BLaER1 (cell line): ENCODE measurements around the gene INSR.
A peak's percentile ranks its signal among the peaks of the same experiment; 100 is the strongest.

Experiments used
- H3K27ac ChIP-seq: shearing (Covaris generic); formaldehyde crosslinking; 2 replicates; pipeline ENCODE4 v1.8.1; 2022
- H3K27me3 ChIP-seq: shearing (Covaris generic); formaldehyde crosslinking; 2 replicates; pipeline ENCODE4 v1.8.1; 2022
- H3K36me3 ChIP-seq: shearing (Covaris generic); formaldehyde crosslinking; 2 replicates; pipeline ENCODE4 v1.8.1; 2022
- H3K4me1 ChIP-seq: shearing (Covaris generic); formaldehyde crosslinking; 2 replicates; pipeline ENCODE4 v1.8.1; 2022
- H3K4me2 ChIP-seq: shearing (Covaris generic); formaldehyde crosslinking; 2 replicates; pipeline ENCODE4 v1.8.1; 2022
- H3K4me3 ChIP-seq: shearing (Covaris generic); formaldehyde crosslinking; 2 replicates; pipeline ENCODE4 v1.8.1; 2022
- H3K9ac ChIP-seq: shearing (Covaris generic); formaldehyde crosslinking; 2 replicates; pipeline ENCODE4 v1.8.1; 2022
- H3K9me3 ChIP-seq: shearing (Covaris generic); formaldehyde crosslinking; 2 replicates; pipeline ENCODE4 v1.8.1; 2022
- H4K20me1 ChIP-seq: shearing (Covaris generic); formaldehyde crosslinking; 2 replicates; pipeline ENCODE4 v1.8.1; 2022
- Cebpa-rat ChIP-seq: shearing (Covaris generic); IDR thresholded peaks from 2 replicates; pipeline ENCODE4 v1.8.1; 2022

Gene INSR

DNA sequence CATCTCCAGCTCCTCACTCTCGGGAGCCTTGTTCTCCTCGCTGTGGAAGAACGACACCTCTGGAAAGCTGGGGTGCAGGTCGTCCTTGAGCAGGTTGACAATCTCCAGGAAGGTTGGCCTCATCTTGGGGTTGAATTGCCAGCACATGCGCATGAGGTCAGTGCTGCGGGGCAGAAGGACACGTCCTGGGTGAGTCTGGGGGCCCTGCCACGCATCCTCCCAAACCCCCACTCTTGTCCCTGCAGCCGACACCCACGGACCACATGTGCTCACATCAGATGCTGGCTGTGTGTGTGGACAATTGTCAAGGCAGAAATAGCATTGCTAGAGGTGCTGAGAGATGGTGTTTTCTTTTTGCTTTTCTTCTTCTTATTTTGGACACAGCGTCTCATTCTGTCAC is 177.0 kb downstream of the INSR start:
- Histone ChIP-seq H3K27me3 (no peaks in the 10 kb centered on the region), H3K4me1 (no peaks in the 10 kb centered on the region), H3K9me3 (peaks cover 13% of the 10 kb centered on the region), H3K36me3 (peaks cover 94% of the 10 kb centered on the region), H3K4me3 (no peak overlapping the region), H3K27ac (no peak overlapping the region), H3K9ac (no peak overlapping the region), H3K4me2 (no peak overlapping the region), H4K20me1 (peaks cover 50% of the 10 kb centered on the region)
- no peak for TF ChIP-seq Cebpa-rat

DNA sequence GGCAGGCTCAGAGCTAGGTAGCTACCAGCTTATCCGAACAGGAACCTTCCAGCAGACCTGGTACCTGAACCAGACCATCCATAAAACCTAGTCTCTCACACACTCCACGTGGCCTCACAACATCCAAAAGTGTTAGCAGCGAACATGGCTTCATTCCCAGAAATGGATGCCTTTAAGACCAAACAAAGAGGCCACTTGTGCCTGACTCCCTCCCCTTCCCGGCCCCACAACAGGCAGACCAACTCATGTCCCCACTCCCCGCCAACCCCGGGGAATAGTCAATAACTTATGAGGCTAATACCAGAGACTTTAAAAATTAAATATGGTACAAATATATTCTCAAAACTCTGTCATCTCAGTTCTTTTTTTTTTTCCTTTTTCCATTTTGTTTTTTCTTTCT is 178.5 kb downstream of the INSR start:
- H3K4me3 ChIP-seq = no peak overlapping the region
- H3K9ac ChIP-seq = no peak overlapping the region
- no peak overlapping the region for H3K27ac ChIP-seq
- no peaks in the 10 kb centered on the region for H3K4me1 ChIP-seq
- no peaks in the 10 kb centered on the region for H3K27me3 ChIP-seq
- H4K20me1 ChIP-seq = peaks cover 48% of the 10 kb centered on the region
- peaks cover 79% of the 10 kb centered on the region for H3K36me3 ChIP-seq
- H3K4me2 ChIP-seq = no peak overlapping the region
- peaks cover 13% of the 10 kb centered on the region for H3K9me3 ChIP-seq
- no peak for TF ChIP-seq Cebpa-rat

DNA sequence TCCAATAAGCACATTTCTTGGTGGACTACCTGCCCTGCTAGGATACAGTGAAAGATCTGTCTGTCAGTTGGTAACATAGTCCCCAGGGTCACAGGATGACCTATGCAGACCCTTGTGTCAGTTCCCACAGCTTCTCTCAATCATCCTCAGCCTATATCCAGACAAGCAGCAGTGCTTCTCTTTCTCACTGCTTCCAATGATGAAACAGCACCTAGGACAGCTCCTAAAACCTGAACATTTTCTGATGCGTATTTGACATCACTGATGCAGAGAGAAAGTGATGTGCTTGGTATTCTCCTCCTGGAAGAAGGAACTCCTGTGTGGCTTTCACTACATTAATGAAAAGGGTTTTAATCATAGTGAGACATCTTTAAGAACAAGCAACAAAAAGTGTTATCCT is 181.0 kb downstream of the INSR start:
- Histone ChIP-seq H4K20me1 (peaks cover 31% of the 10 kb centered on the region), H3K27me3 (no peaks in the 10 kb centered on the region), H3K9me3 (peaks cover 16% of the 10 kb centered on the region), H3K4me3 (no peak overlapping the region), H3K27ac (no peak overlapping the region), H3K4me2 (no peak overlapping the region), H3K9ac (no peak overlapping the region), H3K4me1 (no peaks in the 10 kb centered on the region), H3K36me3 (peaks cover 54% of the 10 kb centered on the region)
- no peak for TF ChIP-seq Cebpa-rat

DNA sequence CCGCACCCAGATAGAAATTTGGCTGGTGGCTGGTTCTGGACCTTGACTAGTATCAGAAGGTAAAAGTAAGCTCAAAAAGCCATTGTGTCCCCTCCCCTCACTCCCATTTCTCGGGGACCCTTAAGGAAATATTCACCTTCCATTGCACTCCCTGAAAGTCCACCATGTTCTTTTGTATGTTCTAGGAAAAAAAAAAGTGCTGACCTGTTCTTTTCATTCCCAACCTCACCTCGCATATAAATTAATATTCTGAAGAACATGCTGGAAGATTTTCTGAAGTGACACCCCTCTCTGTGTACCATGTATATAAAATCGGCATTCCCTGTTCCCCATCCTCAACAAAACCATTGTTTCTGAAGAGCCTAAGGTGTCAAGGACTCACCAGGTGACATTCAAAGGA is 181.5 kb downstream of the INSR start:
- no peak overlapping the region for H3K27ac ChIP-seq
- peaks cover 28% of the 10 kb centered on the region for H4K20me1 ChIP-seq
- peaks cover 16% of the 10 kb centered on the region for H3K9me3 ChIP-seq
- H3K4me1 ChIP-seq = no peaks in the 10 kb centered on the region
- H3K4me2 ChIP-seq = no peak overlapping the region
- H3K36me3 ChIP-seq = peaks cover 48% of the 10 kb centered on the region
- H3K9ac ChIP-seq = no peak overlapping the region
- no peak for TF ChIP-seq Cebpa-rat
- H3K27me3 ChIP-seq = no peaks in the 10 kb centered on the region
- H3K4me3 ChIP-seq = no peak overlapping the region

DNA sequence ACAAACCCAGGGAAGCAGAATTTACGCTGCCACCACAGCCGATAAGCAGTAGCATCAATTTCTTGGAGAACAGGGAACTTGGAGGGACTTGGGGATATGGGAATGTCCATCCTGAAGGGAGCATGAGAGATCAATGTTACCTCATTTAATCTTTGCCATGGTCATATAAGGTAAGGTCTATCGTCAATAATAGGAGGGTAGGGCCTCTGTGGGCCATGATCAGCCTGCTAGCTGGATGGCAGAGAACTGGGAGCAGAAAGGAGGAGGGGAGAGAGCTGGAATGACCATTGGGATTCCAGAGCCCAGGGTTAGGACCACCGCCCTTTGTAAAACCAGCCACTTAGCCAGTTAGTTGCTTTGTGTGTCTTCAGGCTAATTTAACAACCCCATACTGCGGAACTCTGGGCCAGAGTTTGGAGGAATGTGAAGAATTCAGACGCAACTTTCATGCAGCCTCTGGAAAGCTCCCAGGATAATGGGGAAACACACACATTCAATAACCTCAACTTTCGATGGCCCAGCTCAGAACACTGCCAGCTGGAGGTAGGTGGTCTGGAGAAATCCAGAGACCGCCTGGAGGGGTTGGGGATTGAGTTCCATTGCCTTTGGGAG is 184.4 kb downstream of the INSR start:
- Histone ChIP-seq H3K4me1 (peaks cover 2% of the 10 kb centered on the region; the same call in 1 of the 2 replicates), H3K27me3 (no peaks in the 10 kb centered on the region), H3K4me3 (no peak overlapping the region), H3K36me3 (peaks cover 19% of the 10 kb centered on the region), H3K27ac (no peak overlapping the region), H3K9ac (no peak overlapping the region), H4K20me1 (peaks cover 26% of the 10 kb centered on the region), H3K9me3 (peaks cover 14% of the 10 kb centered on the region), H3K4me2 (no peak overlapping the region)
- no peak for TF ChIP-seq Cebpa-rat

DNA sequence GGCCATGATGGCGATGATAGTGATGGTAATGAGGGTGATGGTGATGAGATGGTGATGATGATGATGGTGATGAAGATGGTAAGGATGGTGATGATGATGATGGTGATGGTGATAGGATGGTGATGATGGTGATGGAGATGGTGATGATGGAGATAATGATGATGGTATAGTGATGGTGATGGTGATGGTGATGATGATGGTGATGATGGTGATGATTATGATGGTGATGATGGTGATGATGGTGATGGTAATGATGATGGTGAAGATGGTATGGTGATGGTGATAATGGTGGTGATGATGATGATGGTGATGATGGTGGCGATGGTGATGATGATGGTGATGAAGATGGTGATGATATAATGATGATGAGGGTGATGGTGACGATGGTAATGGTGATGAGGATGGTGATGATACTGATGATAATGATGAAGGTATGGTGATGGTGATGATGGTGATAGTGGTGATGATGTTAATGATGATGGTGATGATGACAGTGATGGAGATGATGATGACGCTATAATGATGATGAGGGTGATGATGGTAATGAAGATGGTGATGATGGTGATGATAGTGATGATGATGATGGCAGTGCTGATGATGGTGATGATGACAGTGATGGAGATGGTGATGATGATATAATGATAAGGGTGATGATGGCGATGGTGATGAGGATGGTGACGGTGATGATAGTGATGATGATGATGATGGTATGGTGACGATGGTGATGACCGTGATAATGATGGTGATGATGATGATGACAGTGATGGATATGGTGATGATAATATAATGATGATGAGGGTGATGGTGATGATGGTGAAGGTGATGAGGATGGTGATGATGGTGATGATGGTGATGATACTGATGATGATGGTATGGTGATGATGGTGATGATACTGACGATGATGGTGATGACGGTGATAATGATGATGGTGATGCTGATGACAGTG is 187.2 kb downstream of the INSR start:
- Histone ChIP-seq H3K27ac (no peak overlapping the region), H3K4me2 (no peak overlapping the region), H3K9me3 (0 out of 2 replicates have a peak, but pooled peaks cover 3% of the 10 kb centered on the region), H3K4me1 (peaks cover 8% of the 10 kb centered on the region), H3K36me3 (no peaks in the 10 kb centered on the region), H3K9ac (no peak overlapping the region), H3K4me3 (no peak overlapping the region), H3K27me3 (no peaks in the 10 kb centered on the region), H4K20me1 (peaks cover 2% of the 10 kb centered on the region; the same call in 1 of the 2 replicates)
- no peak for TF ChIP-seq Cebpa-rat

DNA sequence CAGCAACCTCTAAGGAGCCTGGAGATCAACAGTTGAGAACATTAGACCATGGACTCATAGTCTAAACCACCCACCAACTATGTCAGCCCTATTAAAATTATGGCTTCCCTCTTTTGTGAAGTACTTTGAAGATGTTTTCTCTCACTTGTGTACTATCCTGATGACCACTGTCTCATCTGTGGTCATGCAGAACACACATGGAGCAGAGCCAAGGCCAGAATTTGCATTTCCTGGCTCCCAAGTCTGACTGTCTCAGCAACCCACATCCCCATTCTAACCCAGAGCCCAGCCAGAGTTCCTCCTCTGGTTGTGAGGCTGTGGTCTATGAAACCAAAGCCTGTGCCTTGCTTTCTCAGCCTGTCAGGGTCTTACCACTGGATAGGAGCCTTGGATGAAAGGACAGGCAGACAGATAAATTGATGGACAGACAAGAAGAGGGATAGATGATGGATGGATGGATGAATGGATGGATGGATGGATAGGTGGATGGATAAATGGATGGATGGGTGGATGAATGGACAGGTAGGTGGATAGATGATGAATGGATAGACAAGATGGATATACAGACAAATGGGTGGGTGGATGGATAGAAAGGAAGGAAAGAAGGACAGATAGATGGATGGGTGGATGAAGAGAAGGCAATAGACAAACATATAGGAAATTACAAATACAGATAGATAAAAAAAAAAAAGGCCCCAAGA is 189.3 kb downstream of the INSR start:
- H3K4me3 ChIP-seq = no peak overlapping the region
- H3K9me3 ChIP-seq = 0 out of 2 replicates have a peak, but pooled peaks cover 3% of the 10 kb centered on the region
- TF ChIP-seq Cebpa-rat = no peak
- H3K4me1 ChIP-seq = peaks cover 25% of the 10 kb centered on the region
- H3K9ac ChIP-seq = no peak overlapping the region
- H4K20me1 ChIP-seq = no peaks in the 10 kb centered on the region
- H3K27ac ChIP-seq = no peak overlapping the region
- no peaks in the 10 kb centered on the region for H3K36me3 ChIP-seq
- no peak overlapping the region for H3K4me2 ChIP-seq
- H3K27me3 ChIP-seq = no peaks in the 10 kb centered on the region

DNA sequence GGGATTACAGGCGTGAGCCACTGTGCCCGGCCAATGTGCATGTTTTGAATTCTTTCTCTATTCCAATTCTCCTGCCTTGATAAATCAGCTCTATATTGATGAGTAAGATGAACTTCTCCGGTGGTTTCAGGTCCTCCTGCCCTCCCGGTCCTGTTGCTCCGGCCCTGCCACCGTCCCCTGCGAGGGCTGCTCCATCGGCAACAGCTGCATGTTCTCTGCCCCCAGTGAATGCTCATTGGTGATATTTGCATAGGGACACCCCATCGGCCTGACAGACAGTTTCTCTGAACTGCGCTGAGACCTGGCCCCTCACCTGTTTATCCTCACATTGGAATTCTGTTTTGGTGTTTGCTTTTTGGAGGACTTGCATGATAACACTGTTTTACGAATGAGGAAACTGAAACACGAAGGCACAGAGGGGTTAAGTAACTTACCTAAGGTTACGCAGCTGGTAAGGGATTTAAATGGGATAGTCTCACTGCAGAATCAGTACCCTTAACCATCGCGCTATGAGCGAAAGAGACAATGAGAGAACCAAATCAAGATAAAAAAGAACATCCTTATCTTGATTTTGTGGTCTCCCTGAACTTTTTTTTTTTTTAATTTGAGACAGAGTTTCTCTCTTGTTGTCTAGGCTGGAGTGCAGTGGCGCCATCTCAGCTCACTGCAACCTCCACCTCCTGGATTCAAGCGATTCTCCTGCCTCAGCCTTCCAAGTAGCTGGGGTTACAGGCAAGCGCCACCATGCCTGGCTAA is 192.5 kb downstream of the INSR start:
- H3K27me3 ChIP-seq = no peaks in the 10 kb centered on the region
- no peak for TF ChIP-seq Cebpa-rat
- peak overlapping the region; percentile 43 for H3K4me2 ChIP-seq
- no peak overlapping the region for H3K27ac ChIP-seq
- H3K9me3 ChIP-seq = peaks cover 16% of the 10 kb centered on the region
- 0 out of 2 replicates have a peak overlapping the region, but pooled peaks have one; percentile 22 for H3K9ac ChIP-seq
- H3K4me1 ChIP-seq = peaks cover 33% of the 10 kb centered on the region
- H3K36me3 ChIP-seq = no peaks in the 10 kb centered on the region
- H4K20me1 ChIP-seq = no peaks in the 10 kb centered on the region
- H3K4me3 ChIP-seq = no peak overlapping the region

DNA sequence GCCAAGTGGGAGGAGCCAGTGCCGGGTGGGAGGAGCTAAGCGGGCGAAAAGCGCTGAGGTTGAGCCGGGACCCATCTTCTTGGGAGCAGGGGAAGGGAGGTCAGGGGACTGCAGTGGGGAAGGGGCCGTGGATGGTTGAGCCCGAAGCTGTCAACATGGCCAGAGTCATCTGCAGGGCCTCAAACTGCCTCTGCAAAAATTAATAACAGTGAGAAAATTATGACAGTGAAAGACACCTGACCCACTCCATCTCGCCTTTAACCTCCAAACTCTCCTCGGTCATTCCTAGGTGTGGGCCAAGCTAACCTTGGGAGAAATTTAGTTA is 194.7 kb downstream of the INSR start:
- Histone ChIP-seq H3K4me1 (peaks cover 29% of the 10 kb centered on the region), H3K4me2 (peak overlapping the region; percentile 80), H3K27ac (peak overlapping the region; percentile 94), H4K20me1 (no peaks in the 10 kb centered on the region), H3K9ac (peak overlapping the region; percentile 92), H3K9me3 (peaks cover 37% of the 10 kb centered on the region), H3K4me3 (peak overlapping the region; percentile 73), H3K27me3 (no peaks in the 10 kb centered on the region), H3K36me3 (peaks cover 7% of the 10 kb centered on the region; the same call in 1 of the 2 replicates)
- no peak for TF ChIP-seq Cebpa-rat
